Measurements from ENCODE around the gene CACNA1I. TPM values are rescaled to one million over a fixed set of nuclear protein-coding genes. Genes with fewer than 3 reads are reported as not detected.

CACNA1I gene
- total RNA-seq, 1 donor from 2014 or later, result 0.11 TPM

DNA sequence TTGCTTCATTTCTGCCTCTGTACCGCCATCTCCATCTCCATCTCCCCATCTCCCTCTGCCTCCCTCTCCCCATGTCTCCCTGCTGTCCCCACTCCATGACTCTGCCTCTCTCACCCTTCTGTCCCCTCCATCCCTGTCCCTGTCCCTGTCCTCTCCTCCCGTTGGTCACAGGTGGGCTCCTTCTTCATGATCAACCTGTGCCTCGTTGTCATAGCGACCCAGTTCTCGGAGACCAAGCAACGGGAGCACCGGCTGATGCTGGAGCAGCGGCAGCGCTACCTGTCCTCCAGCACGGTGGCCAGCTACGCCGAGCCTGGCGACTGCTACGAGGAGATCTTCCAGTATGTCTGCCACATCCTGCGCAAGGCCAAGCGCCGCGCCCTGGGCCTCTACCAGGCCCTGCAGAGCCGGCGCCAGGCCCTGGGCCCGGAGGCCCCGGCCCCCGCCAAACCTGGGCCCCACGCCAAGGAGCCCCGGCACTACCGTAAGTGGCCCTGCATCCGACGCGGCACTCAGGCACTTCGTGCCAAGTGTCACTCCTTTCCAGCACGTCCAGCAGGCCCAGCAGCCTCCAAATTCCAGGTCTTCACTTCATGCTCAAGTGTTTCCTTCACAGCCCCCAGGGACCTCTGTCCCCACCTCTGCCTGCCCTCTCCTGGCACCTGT, 76.0 kb downstream of the CACNA1I start:
- Mint-ChIP-seq H3K4me1 (ENCODE audit: low read depth, unreplicated experiment) (no peaks in the 10 kb centered on the region), H3K27me3 (ENCODE audit: low read depth, unreplicated experiment) (peaks cover 46% of the 10 kb centered on the region), H3K9me3 (ENCODE audit: unreplicated experiment) (no peaks in the 10 kb centered on the region), H3K36me3 (ENCODE audit: low read depth, unreplicated experiment) (no peaks in the 10 kb centered on the region), H3K27ac (ENCODE audit: unreplicated experiment) (no peak overlapping the region), H3K4me3 (ENCODE audit: unreplicated experiment) (no peak overlapping the region)
- H3K4me1 ChIP-seq (ENCODE audit: insufficient read depth, low read length), result no peaks in the 10 kb centered on the region
- H3K27ac ChIP-seq (ENCODE audit: low read depth, low read length), result no peak overlapping the region
- H2AFZ ChIP-seq (ENCODE audit: low read depth, low read length), result no peak overlapping the region
- no peak overlapping the region for H3K4me2 ChIP-seq (ENCODE audit: low read length)
- TF ChIP-seq, protein P1, sequence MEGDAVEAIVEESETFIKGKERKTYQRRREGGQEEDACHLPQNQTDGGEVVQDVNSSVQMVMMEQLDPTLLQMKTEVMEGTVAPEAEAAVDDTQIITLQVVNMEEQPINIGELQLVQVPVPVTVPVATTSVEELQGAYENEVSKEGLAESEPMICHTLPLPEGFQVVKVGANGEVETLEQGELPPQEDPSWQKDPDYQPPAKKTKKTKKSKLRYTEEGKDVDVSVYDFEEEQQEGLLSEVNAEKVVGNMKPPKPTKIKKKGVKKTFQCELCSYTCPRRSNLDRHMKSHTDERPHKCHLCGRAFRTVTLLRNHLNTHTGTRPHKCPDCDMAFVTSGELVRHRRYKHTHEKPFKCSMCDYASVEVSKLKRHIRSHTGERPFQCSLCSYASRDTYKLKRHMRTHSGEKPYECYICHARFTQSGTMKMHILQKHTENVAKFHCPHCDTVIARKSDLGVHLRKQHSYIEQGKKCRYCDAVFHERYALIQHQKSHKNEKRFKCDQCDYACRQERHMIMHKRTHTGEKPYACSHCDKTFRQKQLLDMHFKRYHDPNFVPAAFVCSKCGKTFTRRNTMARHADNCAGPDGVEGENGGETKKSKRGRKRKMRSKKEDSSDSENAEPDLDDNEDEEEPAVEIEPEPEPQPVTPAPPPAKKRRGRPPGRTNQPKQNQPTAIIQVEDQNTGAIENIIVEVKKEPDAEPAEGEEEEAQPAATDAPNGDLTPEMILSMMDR (IDR thresholded peaks at IDR 0.05; ENCODE audit: insufficient read depth, low read depth, low read length), result no peak
- TF ChIP-seq EZH2 (IDR thresholded peaks at IDR 0.05; ENCODE audit: insufficient read depth, low read length), result no peak
- no peak overlapping the region for H3K4me3 ChIP-seq (ENCODE audit: insufficient read depth, low read depth, low read length)
- no peaks in the 10 kb centered on the region for H3K36me3 ChIP-seq (ENCODE audit: insufficient read depth, low read length)
- H3K9ac ChIP-seq (ENCODE audit: low read length), result no peak overlapping the region
- DNase-seq (ENCODE audit: low read depth) (no peak), FAIRE-seq (no peak)
- H3K27me3 ChIP-seq (ENCODE audit: insufficient read depth, low read length), result no peaks in the 10 kb centered on the region
- H3K79me2 ChIP-seq (ENCODE audit: insufficient read depth, low read length), result no peaks in the 10 kb centered on the region
- H3K9me3 ChIP-seq (ENCODE audit: insufficient read depth, low read depth, low read length), result no peaks in the 10 kb centered on the region
- H4K20me1 ChIP-seq (ENCODE audit: insufficient read depth, low read length), result no peaks in the 10 kb centered on the region

DNA sequence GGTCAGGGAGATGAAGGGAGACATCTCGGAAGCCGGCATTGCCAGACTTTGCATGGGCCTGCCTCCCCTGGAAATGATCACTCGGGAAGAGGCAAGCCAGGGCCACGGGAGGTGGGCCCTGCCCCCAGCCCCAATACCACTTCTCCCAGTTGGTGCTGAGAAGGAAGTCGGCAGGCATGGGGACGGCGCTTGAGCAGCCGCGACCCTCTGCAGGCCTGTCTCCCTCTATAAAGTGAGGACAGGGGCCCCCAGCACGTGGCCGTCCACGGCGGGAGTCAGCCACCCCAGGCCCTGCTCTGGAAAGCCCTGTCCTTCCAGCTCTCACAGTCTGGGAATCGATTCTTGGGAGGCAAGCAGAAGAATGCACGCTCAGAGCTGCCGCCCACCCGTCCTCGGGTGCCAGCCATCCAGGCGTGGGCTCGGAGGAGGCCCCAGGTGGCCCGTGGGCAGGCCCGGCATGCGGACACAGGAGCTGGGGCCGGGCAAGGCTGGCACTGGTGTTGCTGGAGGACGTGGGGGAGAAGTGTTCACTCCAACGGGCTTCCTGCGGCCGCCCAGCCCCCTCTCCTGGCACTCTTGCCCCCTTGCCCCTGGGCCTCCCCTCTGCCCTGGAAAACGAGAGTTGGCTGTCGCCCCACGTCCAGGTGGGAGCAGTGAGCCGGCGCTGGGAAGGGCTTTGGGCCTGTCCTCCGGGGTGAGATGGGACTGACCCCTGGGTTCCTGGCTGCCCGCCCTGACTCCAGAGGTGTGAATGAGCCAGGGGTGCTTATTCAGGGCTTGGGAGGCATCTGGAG, 77.5 kb downstream of the CACNA1I start:
- Histone ChIP-seq H4K20me1 (ENCODE audit: insufficient read depth, low read length) (no peaks in the 10 kb centered on the region), H3K4me3 (ENCODE audit: insufficient read depth, low read depth, low read length) (no peak overlapping the region)
- no peak for FAIRE-seq

More for the DNA sequence above, 77.5 kb downstream of the CACNA1I start:
- no peaks in the 10 kb centered on the region for H3K79me2 ChIP-seq (ENCODE audit: insufficient read depth, low read length)
- H3K27ac ChIP-seq (ENCODE audit: low read depth, low read length), result no peak overlapping the region
- no peak for DNase-seq (ENCODE audit: low read depth)
- TF ChIP-seq EZH2 (IDR thresholded peaks at IDR 0.05; ENCODE audit: insufficient read depth, low read length), result no peak
- TF ChIP-seq, protein P1 (IDR thresholded peaks at IDR 0.05; ENCODE audit: insufficient read depth, low read depth, low read length), result no peak
- Mint-ChIP-seq H3K36me3 (ENCODE audit: low read depth, unreplicated experiment) (no peaks in the 10 kb centered on the region), H3K9me3 (ENCODE audit: unreplicated experiment) (no peaks in the 10 kb centered on the region), H3K4me1 (ENCODE audit: low read depth, unreplicated experiment) (no peaks in the 10 kb centered on the region), H3K27ac (ENCODE audit: unreplicated experiment) (no peak overlapping the region), H3K4me3 (ENCODE audit: unreplicated experiment) (no peak overlapping the region), H3K27me3 (ENCODE audit: low read depth, unreplicated experiment) (peaks cover 36% of the 10 kb centered on the region)
- H3K4me1 ChIP-seq (ENCODE audit: insufficient read depth, low read length), result no peaks in the 10 kb centered on the region
- no peaks in the 10 kb centered on the region for H3K9me3 ChIP-seq (ENCODE audit: insufficient read depth, low read depth, low read length)
- no peaks in the 10 kb centered on the region for H3K36me3 ChIP-seq (ENCODE audit: insufficient read depth, low read length)
- H3K9ac ChIP-seq (ENCODE audit: low read length), result no peak overlapping the region
- no peak overlapping the region for H3K4me2 ChIP-seq (ENCODE audit: low read length)
- no peaks in the 10 kb centered on the region for H3K27me3 ChIP-seq (ENCODE audit: insufficient read depth, low read length)
- H2AFZ ChIP-seq (ENCODE audit: low read depth, low read length), result no peak overlapping the region

Measured in astrocyte (in vitro differentiated cells and primary cell).